Activated B cell treated with CpG ODN at 0.5 μM for 24 hours (primary cell): Measurements from ENCODE around the gene CAMTA1. TPM values are rescaled to one million over a fixed set of nuclear protein-coding genes. Genes with fewer than 3 reads are reported as not detected.

Experiments
- ATAC-seq: fragments of 200-7000 bp; cut with Tn5 transposase; one replicate; pipeline ENCODE4 v1.10.0; 2021; ENCODE audit warnings: low read depth, mild to moderate bottlenecking, moderate library complexity
- CTCF ChIA-PET: fragments of 350-600 bp; sonication (Branson Sonifier 250); formaldehyde crosslinking; loops from one replicate; lab custom pipeline; 2021; ENCODE audit warnings: antibody characterized with exemption; lab: Charles Lee
- POLR2A ChIA-PET: fragments of 350-600 bp; sonication (Branson Sonifier 250); formaldehyde crosslinking; loops from one replicate; lab custom pipeline; 2021; ENCODE audit warnings: antibody characterized with exemption; lab: Charles Lee
- DNase-seq: peaks from one replicate; pipeline ENCODE4 v3.0.0; 2022
- H3K27ac Mint-ChIP-seq: one replicate; pipeline ENCODE4 v1.8.0; 2020; ENCODE audit warnings: mixed read lengths
- H3K27me3 Mint-ChIP-seq: one replicate; pipeline ENCODE4 v1.8.0; 2021; ENCODE audit warnings: mixed read lengths
- H3K36me3 Mint-ChIP-seq: one replicate; pipeline ENCODE4 v1.8.0; 2021; ENCODE audit warnings: low read depth, mixed read lengths
- H3K4me1 Mint-ChIP-seq: one replicate; pipeline ENCODE4 v1.8.0; 2021; ENCODE audit warnings: mixed read lengths
- H3K4me3 Mint-ChIP-seq: one replicate; pipeline ENCODE4 v1.8.0; 2020; ENCODE audit warnings: mild to moderate bottlenecking, mixed read lengths
- H3K9me3 Mint-ChIP-seq: one replicate; pipeline ENCODE4 v1.8.0; 2020; ENCODE audit warnings: mixed read lengths
- intact Hi-C: fragments of 100-400 bp; cut with micrococcal nuclease; formaldehyde crosslinking; loops from one replicate; pipeline ENCODE4 v1.15.1; 2024
- total RNA-seq: library from RNA; stranded (reverse); gene quantifications from 2 replicates; pipeline ENCODE4 v1.2.3, GENCODE V29; 2022
- TF ChIP-seq, protein P1 (sequence below): fragments of 200-600 bp; IDR thresholded peaks from one replicate; pipeline ENCODE4 v1.8.0; 2022; ENCODE audit warnings: antibody characterized with exemption, mild to moderate bottlenecking

CAMTA1 gene
- total RNA-seq, 1 donor from 2014 or later, result 49.8 TPM

DNA sequence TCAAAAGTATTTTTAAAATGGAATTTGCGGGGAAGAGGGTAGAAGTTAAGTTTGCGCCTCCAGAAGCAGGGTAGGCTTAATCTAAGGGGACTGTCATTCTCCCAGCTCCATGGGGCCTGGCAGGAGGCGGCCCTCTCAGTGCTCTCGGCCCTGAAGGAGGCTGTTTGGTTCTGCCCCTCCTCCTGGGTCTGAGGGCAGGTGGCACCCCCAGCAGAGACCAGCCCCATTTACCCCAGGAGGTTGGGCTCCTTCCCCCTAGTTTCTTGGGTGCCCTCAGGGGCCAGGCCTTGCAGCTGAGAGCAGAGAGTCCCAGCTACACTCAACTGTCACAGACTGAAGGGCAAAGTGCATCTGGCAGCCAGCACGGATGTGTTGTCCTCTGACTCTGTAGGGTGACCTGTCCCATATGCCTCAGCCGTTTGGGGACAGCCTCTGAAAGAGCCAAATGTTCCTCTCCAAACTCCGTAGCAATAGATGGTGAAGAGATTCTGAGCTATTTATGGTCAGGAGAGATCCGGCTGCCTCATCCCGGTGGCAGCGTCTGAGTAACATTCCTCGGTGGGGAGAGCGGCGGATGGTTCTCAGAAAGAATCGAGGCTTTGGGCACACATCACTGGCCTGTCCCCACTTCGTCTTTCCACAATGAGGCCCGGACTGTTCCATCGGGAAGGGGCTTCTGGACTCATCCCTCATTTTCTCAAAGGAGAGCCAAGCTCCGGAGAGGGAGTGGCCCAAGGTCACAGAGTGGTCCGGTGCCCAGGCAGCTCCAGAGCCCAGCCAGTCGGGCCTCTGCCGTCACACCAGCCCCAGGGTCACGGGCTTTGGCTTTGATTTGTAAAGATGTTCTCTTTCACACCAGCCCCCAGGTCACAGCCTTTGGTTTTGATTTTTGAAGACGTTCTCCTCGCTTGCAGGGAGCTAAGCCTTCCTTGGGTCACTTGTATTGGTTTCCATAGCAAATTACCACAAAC, 561.6 kb downstream of the CAMTA1 start:
- Mint-ChIP-seq H3K4me3 (no peak overlapping the region), H3K27ac (no peak overlapping the region), H3K36me3 (no peaks in the 10 kb centered on the region), H3K4me1 (no peaks in the 10 kb centered on the region), H3K27me3 (peaks cover 3% of the 10 kb centered on the region), H3K9me3 (no peaks in the 10 kb centered on the region)
- no peak for ATAC-seq
- DNase-seq, result no peak
- TF ChIP-seq, protein P1, sequence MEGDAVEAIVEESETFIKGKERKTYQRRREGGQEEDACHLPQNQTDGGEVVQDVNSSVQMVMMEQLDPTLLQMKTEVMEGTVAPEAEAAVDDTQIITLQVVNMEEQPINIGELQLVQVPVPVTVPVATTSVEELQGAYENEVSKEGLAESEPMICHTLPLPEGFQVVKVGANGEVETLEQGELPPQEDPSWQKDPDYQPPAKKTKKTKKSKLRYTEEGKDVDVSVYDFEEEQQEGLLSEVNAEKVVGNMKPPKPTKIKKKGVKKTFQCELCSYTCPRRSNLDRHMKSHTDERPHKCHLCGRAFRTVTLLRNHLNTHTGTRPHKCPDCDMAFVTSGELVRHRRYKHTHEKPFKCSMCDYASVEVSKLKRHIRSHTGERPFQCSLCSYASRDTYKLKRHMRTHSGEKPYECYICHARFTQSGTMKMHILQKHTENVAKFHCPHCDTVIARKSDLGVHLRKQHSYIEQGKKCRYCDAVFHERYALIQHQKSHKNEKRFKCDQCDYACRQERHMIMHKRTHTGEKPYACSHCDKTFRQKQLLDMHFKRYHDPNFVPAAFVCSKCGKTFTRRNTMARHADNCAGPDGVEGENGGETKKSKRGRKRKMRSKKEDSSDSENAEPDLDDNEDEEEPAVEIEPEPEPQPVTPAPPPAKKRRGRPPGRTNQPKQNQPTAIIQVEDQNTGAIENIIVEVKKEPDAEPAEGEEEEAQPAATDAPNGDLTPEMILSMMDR, result no peak
- intact Hi-C loops, result no loop called here
- POLR2A ChIA-PET, result no interaction called here
- CTCF ChIA-PET, result no interaction called here

DNA sequence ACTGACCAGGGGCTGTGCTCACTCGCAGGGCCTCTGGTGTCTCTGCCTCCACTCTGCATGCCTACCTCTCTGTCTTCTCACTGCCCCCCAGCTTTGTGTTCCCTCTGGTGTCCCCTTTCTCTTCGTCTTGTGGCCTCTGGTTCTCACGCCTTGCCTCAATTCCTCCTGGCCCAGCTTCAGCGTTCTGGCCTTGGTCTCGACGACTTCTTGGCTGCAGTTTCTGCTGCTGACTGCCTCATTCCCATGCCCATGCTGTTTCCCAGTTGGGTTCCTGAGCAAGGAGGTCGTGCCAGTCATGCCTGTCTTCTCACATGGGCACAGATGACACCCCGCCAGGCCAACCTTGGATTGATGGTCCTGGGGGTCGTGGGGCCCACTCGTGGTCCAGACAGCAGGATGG, 562.8 kb downstream of the CAMTA1 start:
- no peaks in the 10 kb centered on the region for H3K9me3 Mint-ChIP-seq
- no peaks in the 10 kb centered on the region for H3K4me1 Mint-ChIP-seq
- TF ChIP-seq, protein P1, result no peak
- peaks cover 3% of the 10 kb centered on the region for H3K27me3 Mint-ChIP-seq
- POLR2A ChIA-PET, result no interaction called here
- intact Hi-C loops, result no loop called here
- no peak for DNase-seq
- no peak overlapping the region for H3K4me3 Mint-ChIP-seq
- H3K27ac Mint-ChIP-seq, result no peak overlapping the region
- no peak for ATAC-seq
- CTCF ChIA-PET, result no interaction called here
- no peaks in the 10 kb centered on the region for H3K36me3 Mint-ChIP-seq

DNA sequence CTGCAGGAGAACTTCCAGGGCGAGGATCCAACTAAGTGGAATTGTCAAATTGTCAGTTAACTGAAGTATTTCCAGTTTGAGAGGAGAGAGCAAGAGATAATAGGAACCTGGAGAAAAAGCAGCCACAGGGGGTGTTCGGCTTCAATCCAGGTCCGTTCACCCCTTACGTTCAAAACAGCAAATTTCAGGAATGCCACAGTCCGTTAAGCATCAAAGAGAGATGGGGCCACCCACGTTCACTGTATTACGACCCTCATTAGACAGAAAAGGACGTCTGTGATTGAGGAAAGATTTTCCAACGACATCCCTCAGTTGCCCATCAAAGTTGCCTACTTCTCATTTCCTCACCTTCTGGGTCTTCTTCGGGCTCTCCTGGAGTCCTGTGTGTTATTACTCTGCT, 563.3 kb downstream of the CAMTA1 start:
- Mint-ChIP-seq H3K9me3 (no peaks in the 10 kb centered on the region), H3K4me1 (no peaks in the 10 kb centered on the region), H3K36me3 (no peaks in the 10 kb centered on the region), H3K27ac (no peak overlapping the region), H3K4me3 (no peak overlapping the region), H3K27me3 (peaks cover 3% of the 10 kb centered on the region)
- POLR2A ChIA-PET, result no interaction called here
- DNase-seq, result no peak
- CTCF ChIA-PET, result no interaction called here
- TF ChIP-seq, protein P1, result no peak
- ATAC-seq, result no peak
- intact Hi-C loops, result no loop called here

DNA sequence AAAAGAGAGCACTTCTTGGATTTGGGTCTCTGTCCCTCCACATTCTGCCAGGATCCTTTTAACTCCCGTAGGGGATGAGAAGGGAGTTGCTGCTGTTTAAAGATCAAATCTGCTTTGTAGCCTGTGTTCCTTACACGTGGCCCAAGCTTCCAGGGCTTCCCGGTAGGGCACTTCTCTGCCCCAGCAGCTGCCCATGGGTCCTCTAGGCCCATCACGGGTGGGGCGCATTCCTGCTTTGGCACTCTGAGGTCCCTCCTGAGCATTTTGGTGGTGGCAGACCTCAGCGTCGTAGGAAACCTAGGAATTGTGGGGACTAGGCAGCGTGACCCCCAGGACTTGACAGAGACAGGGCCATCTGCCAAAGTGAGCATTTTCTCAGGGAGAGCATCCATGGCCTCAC, 565.5 kb downstream of the CAMTA1 start:
- no peak for DNase-seq
- H3K27ac Mint-ChIP-seq, result no peak overlapping the region
- POLR2A ChIA-PET, result no interaction called here
- no peak for ATAC-seq
- TF ChIP-seq, protein P1, result no peak
- intact Hi-C loops, result no loop called here
- H3K9me3 Mint-ChIP-seq, result peaks cover 2% of the 10 kb centered on the region
- peaks cover 3% of the 10 kb centered on the region for H3K27me3 Mint-ChIP-seq
- CTCF ChIA-PET, result no interaction called here
- no peaks in the 10 kb centered on the region for H3K36me3 Mint-ChIP-seq
- H3K4me3 Mint-ChIP-seq, result no peak overlapping the region
- H3K4me1 Mint-ChIP-seq, result no peaks in the 10 kb centered on the region

DNA sequence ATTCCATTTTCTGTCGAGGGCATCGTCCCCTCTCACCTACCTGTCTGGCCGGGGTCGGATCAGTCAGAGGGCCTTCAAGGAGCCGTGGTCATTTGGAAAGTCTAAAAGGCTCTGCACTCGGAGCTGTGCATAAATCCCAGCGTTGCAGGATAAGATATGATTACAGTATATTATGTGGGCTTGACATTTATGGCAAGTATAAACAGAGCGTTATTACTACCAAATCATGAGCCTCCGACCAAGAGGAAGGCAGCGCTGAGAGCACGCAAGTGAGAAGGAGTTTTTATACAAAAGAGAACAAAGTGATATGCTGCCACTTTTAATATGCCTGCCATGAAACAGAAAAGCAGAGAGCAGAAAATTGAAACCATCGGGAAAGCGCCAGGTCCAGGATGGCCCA, 566.4 kb downstream of the CAMTA1 start:
- CTCF ChIA-PET, result no interaction called here
- Mint-ChIP-seq H3K27ac (no peak overlapping the region), H3K9me3 (peaks cover 2% of the 10 kb centered on the region)

More for the DNA sequence above, 566.4 kb downstream of the CAMTA1 start:
- DNase-seq, result no peak
- H3K27me3 Mint-ChIP-seq, result peaks cover 3% of the 10 kb centered on the region
- POLR2A ChIA-PET, result no interaction called here
- intact Hi-C loops, result no loop called here
- no peak overlapping the region for H3K4me3 Mint-ChIP-seq
- TF ChIP-seq, protein P1, result no peak
- H3K4me1 Mint-ChIP-seq, result no peaks in the 10 kb centered on the region
- ATAC-seq, result no peak
- no peaks in the 10 kb centered on the region for H3K36me3 Mint-ChIP-seq
